NCI-H187 treated with DMSO at 0.1 percent for 48 hours (cell line): ENCODE data around the gene ENTPD1.
"Not testable (repeated sequence)": the region's sequence is repeated elsewhere in the genome, so short reads cannot be mapped to it uniquely, and the experiment has no call there.

Experiments
- DNase-seq: peaks from one replicate; lab custom pipeline; 2025; lab: John Stamatoyannopoulos, UW

Gene ENTPD1

GRCh38 chr10:95759233-95759826 lies 3.4 kb downstream of the ENTPD1 start:
- no peak for DNase-seq

DNA sequence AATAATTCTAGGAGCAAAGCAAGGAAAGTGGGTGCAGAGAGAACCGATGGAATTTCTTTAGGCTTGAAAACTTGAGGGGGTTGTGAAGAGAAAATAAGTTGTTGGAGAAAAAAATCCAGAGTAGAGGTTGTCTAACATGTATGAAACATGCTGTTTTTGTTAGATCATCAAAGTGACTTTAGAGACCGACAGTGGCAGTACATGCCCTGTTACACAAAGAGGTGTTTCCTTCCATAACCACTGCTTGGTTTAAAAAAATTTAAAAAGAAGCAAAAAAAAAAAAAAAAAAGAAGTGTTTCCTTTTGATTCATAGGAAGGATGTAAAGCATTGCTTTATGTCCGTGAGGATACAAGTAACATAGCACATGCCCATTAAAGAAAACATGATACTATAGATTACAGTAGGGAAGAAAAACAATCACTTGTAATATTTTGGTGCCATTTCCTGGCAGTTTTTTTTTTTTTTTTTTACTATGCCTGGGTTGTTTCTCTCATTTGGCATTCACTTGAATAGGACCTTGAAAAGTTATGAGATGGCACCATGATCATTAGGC lies 6.1 kb downstream of the ENTPD1 start:
- DNase-seq: no peak

DNA sequence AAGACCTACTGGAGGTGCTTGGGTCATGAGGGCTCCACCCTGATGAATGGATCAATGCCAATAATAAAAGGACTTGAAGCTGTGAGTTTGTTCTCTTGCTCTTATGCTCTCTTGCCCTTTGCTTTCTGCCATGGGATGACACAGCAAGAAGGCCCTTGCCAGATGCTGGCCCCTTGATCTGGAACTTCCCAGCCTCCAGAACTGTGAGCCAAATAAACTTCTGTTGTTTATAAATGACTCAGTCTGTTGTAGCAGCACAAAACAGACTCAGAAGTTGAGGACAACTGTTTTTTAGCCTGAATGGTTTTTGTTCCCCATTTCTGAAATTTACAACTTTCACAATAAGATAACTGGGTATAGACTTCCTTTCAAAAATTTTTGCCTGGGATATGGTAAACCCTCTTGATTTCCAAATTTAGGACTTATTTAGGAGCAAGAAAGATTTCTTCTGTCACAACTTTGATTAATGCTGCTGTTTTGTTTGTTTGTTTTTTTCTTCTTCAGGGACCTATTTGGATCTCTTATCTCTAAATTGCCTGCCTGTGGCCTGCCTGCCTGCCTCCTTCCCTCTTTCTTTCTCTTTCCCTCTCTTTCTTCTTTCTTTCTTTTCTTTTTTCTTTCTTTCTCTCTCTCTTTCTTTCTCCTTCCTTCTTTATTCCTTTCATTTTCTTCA lies 12.1 kb downstream of the ENTPD1 start:
- DNase-seq: no peak

GRCh38 chr10:95770084-95770720 lies 14.2 kb downstream of the ENTPD1 start:
- DNase-seq: no peak

DNA sequence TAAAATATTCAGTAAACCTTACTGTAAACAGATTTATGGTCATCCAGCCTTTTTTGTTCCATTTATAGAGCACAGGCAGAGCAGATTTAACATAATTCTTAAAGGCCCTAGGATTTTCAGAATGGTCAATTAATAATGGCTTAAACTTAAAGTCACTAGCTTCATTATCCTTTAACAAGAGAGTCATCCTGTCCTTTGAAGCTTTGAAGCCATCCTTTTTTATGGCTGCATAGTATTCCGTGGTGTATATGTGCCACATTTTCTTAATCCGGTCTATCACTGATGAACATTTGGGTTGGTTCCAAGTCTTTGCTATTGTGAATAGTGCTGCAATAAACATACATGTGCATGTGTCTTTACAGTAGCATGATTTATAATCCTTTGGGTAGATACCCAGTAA lies 17.5 kb downstream of the ENTPD1 start:
- not testable (repeated sequence) for DNase-seq

DNA sequence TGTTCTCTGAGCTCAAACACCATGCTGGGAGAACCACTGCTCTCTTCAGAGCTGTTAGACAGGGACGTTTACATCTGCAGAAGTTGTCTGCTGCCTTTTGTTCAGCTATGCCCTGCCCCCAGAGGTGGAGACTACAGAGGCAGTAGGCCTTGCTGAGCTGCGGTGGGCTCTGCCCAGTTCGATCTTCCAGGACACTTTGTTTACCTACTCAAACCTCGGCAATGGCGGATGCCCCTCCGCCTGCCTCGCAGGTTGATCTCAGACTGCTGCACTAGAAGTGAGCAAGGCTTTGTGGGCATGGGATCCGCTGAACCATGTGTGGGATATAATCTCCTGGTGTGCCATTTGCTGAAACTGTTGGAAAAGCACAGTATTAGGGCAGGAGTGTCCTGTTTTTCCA lies 21.7 kb downstream of the ENTPD1 start:
- not testable (repeated sequence) for DNase-seq

DNA sequence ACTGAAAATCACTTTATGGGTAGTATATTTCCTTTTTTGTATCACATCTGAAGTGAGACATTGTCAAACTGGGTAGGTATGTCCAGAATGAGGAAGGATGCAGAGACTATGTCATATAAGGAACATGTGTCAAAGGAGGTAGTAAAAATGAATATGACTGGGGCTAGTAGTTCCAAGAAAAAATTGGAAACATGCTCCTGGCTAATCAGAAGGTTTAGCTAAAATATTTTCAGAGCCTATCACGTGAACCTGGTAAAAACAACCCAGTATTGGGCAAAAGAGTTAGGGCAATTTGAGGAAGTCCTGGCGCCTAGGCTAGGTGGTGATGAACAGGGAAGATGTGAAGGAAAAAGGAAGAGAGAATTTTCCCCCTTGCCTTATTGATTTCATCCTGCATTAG lies 26.4 kb downstream of the ENTPD1 start:
- DNase-seq: no peak

DNA sequence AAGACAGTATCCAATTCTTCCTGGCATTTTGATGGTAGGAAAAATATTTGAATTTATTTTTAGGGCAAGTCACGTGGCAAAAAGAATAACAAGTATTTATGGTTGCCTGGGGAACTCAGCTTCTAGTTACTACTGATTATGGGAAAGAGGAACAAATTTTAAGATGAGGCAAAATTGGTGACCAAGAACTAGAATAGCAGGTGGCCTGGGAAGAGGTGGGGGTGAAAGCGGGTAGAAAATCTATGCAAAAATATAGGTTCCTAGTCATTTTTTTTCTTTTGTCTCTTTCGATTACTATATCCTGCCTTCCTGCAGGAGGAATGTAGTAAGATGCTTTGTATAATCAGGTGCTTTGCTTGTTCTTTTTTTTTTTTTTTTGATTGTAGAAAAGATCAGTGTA lies 27.8 kb downstream of the ENTPD1 start:
- no peak for DNase-seq

GRCh38 chr10:95784279-95784913 lies 28.4 kb downstream of the ENTPD1 start:
- no peak for DNase-seq

GRCh38 chr10:95785317-95785716 lies 29.4 kb downstream of the ENTPD1 start:
- no peak for DNase-seq

GRCh38 chr10:95785942-95786669 lies 30.1 kb downstream of the ENTPD1 start:
- no peak for DNase-seq

DNA sequence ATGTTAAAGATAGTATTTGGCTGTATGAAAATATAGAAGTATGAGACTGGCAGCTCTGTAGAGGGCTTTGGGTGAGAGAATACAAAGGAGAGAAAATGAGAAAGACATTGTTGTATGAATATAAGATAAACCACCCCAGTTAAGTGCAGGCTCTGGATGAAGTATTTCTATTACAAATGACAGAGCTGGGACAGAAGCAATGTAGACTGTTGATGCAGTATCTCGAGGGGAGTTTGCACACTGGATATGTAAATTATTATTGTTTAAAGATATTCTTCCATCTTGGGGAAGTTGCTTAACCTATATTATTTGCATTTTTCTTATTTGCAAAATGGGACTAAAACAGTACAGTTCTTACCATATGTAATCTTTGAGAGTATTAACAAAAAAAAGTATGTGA lies 31.5 kb downstream of the ENTPD1 start:
- no peak for DNase-seq

GRCh38 chr10:95788830-95789229 lies 32.9 kb downstream of the ENTPD1 start:
- DNase-seq: no peak

DNA sequence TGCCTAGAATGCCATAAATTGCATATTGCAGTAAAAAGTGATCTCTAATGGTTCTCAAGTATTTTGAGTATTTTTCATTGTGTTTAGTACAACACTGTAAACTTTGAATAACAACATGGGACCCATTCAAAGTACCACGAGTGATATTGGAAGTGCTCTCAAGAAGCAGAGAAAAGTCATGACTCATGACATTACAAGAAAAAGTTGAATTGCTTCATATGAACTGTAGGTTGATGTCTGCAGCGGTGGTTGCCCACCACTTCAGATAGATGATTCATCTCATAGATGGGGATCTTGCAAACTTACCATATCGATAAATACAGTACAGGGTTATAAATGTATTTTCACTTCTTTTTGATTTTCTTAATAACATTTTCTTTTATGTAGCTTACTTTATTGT lies 33.9 kb downstream of the ENTPD1 start:
- DNase-seq: no peak

DNA sequence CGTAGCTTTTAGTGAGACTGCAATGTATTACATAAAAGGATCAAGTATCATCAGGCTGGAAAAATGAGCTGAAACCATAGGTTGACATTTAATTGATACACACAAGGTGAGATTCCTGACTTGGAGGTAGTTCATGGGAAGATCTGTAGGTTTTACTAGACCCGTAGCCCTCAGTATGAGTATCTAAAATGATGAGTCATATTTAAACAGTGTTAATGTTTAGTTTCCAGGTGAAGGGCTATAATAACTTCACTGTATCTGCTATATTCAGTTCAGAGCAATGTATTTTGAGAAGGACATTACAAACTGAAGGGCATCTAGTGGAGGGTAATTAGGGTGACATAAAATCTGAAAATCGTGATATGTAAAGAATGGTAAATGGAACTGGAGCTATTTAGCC lies 35.0 kb downstream of the ENTPD1 start:
- no peak for DNase-seq

GRCh38 chr10:95791425-95791979 lies 35.5 kb downstream of the ENTPD1 start:
- DNase-seq: no peak

- no peak for DNase-seq
Observed at GRCh38 chr10:95792211-95792780, 36.3 kb downstream of the ENTPD1 start.

GRCh38 chr10:95792874-95793285 lies 36.9 kb downstream of the ENTPD1 start:
- DNase-seq: no peak

DNA sequence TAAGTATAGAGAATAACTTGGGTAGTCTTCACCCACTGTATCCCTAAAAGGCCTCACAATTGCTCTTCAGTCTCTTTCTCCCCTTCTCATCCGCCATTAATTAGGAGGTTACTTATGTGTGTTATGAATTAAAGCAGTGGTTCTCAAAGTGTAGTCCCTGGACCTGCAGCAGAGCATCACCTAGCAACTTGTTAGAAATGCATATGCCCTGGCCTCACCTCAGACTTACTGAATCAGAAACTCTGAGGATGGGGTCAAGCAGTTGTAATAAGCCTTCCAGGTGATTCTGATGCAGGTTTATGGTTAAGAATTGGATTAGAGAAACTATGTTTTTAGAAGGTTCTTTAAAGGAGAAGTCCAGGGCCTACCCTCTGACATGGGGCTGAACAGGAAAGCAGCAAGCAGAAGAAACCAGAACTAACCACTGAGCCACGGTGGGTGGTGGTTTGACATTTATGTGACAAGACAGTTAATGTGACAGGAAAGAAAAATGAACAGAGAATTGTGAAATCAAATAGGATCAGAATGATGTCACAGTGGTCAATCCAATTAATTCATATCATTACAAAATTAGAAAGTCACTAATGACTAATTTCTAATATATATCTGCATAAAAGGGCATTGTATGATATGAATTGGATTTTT lies 37.6 kb downstream of the ENTPD1 start:
- DNase-seq: no peak

- no peak for DNase-seq
Observed at GRCh38 chr10:95794195-95794594, 38.2 kb downstream of the ENTPD1 start.

- no peak for DNase-seq
Observed at GRCh38 chr10:95795602-95796001, 39.6 kb downstream of the ENTPD1 start.
